Activated CD8-positive, alpha-beta memory T cell treated with anti-CD3 and anti-CD28 coated beads, Interleukin-2, amount 50 U/mL, for 1 hour (primary cell): ENCODE measurements around the gene PLET1.

Experiments used
- DNase-seq: peaks from one replicate; pipeline ENCODE4 v3.0.0-alpha.2; 2020; ENCODE audit errors: extremely low read depth

PLET1 gene, protein sequence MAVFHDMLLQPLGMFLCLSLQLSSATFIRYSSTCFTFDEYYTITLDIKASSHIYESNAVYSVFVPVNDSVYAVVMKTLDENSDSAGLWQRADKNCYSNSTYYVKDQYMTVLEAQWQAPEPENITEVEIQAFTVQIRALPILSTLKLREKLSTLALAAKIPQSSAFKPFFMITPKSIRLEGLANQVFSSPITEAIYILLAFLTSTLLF

DNA sequence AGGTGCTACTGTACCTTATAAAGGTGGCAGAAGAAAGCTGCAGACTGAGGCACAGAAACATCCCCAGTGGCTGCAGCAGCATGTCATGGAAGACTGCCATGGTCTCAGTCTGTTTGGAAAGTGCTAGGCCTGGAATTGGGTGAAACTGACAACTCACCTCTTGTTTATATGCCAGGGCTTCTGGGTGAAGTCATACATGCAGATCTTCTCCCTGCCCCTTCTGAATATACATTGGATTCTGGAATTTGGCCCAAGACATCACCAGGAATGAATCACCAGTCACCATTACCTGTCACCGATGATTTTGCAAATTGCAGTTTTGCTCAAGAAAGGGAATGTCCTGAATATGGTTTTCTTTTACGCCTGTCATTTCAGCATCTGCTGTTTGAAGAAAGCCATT, at the start of gene PLET1:
TSS of gene PLET1 (minus strand) at position 371 of the 400 bp plus-strand sequence. CDS start at position 100, 271 bp downstream.
- DNase-seq = no peak

DNA sequence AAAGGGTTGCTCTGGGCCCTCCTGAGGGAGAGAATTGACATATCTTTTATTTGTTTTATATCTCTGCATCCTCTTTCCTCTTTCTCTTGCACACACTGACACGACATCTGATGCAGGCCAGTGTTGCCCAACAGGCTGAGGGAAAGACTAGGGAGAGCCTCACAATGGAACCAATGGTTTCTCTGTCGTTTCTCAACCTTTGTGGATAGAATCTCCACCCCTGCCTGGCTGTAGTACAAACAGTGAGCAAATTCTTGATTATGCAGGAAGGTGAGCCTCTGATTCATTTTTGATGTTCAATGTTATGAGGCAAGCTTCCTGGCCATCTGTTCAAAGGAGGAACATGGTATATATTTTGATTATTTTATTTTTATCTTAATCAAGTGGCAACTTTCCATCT, 49.8 kb upstream of the PLET1 start:
- DNase-seq = no peak

DNA sequence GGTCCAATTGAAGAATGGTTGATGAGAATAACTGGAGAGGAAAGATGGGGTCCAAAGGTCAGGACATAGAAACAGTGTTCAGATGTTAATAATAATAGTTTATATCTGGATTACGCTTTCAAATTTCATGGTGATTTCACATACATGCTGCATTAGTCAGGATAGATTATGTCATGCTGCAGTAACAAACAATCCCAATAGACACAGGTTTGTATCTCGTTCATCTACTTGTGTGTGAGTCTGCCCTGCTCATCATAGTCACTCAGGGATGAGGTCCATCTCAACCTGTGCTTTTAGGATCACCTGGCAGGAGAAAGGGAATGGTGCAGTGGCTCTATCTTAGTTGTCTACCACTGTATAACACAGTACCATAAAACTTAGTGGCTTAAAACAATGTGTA, 48.0 kb upstream of the PLET1 start:
- DNase-seq = no peak

DNA sequence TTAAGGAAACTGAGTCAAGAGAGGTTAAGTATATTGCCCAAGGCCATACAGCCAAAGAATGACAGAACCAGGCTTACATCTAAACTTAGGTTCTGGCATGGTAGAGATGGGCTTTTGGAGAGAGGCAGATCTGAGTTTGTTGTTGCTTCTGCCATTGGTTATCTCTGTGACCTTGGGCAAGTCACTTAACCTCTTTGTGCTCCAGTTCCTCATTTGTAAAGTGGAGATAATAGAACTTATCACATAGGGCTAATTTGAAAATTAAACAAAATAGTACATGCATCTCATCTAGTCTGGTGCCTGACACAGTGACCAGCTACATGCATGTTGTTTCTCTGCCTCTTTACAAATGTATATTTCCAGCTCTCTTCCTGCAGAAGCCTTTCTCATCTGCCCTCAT, 47.0 kb upstream of the PLET1 start:
- DNase-seq = no peak

DNA sequence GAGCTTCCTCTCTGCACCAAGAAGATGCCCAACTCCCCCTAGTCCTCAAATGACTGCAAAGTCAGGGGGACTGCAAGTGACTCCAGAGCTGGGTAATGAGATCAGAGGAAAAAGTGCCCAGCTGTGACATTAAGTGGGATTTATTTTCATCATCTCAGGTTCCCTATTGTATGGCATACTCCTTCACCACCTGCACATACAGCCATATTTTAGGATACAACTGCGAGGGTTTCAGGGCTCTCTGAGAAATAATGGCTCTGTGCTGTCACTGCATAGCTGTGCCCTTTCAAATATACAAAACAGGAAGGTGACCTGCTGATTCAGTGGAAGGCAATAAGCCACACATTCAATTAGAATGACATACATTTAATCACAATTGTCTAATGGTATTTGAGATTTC, 45.6 kb upstream of the PLET1 start:
- no peak for DNase-seq

DNA sequence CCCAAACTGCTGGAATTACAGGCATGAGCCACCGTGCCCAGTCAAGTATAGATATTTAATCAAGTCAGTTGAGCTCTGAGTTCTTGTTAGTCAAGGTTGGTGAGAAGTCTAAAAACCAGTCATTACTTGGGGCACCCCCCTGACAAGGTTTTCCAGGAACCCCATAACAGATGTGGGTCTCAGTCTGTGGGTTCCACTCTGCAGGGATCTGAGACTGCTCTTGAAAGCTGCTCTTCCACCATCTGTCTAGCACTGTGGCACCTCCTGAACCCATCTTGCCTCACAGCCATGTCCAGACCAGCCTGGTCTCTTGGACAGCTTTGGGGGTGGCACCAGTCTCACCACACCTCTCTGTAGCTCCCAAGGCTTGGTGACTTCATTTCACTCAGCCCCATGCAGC, 44.3 kb upstream of the PLET1 start:
- no peak for DNase-seq

DNA sequence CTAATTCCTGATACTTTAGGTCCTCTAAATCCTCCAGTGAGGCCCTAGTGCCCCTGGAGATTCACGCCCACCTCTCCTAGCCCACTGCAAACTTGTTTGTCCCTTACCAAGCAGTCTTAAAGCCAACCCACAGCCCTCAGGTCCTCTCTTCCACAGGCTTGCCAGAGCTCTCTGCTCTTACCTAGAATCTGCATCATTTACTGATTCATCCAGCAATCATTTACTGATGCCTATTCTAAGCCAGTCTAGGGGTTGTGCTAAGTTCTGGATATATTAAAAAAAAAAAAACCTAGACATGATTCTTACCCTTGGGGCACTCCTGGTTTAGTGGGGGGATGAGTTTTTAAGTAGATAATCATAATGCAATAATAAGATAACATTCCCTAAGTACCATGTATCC, 43.0 kb upstream of the PLET1 start:
- no peak for DNase-seq

DNA sequence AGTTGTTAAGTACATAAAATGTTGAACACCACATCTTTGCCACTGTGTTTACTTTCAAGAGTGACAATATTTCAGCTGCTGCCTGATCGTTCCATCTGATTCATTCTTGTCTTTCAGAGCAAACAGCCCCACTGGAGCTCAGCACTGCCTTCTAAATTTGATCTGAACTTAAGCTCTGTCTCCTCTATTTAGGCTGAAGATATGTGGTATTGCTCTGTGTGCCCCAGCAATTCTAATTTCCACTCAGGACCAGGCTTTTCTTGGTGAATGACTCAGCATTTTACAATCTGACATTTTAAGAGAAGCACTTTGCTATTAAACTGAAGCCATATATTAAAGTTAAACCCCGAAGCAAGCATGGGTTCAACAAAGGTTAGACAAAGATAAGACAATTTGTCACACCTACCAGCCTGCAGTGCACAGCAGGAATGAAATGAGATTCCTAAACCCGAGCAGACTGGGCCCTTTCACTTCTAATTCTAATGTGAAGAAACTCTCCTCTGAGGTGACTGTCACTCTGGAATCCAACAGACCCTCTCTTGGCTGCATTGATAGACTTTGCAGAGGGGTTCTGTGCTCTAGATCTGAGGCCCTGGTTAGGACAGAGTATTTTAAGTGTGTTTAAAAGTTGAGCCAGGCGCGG, 41.7 kb upstream of the PLET1 start:
- DNase-seq = no peak

DNA sequence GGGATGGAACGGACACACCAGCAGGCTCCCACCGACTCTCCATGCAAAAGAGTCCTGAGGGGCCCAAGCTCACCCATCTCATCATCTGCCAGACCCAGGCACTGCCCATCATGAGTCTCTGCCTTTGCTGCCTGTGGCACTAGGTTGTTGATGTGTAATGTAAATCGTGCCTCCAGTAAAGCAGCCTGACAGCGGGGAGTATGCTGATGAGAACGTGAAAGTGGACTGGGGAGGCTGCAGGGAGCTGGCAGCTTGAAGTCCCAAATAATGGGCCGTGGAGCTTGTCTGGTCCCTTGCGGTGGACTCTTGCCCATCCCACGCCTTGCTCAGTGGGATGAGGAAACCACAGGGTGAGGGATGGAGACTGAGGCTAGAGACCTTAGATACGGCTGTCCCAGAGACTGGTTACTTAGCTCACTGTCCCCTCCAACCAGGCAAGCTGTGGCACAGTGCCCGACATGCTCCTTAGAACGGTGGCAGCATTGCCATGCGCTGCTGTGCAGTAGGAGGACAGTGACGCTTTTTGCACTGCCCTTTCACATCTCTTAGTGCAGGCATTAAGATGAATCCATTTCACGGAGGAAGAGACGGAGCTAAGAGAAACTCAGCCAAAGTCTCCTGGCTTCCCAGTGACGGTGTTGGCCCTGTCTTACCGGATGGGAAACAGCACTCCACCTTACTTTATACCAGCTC, 39.6 kb upstream of the PLET1 start:
- no peak for DNase-seq

DNA sequence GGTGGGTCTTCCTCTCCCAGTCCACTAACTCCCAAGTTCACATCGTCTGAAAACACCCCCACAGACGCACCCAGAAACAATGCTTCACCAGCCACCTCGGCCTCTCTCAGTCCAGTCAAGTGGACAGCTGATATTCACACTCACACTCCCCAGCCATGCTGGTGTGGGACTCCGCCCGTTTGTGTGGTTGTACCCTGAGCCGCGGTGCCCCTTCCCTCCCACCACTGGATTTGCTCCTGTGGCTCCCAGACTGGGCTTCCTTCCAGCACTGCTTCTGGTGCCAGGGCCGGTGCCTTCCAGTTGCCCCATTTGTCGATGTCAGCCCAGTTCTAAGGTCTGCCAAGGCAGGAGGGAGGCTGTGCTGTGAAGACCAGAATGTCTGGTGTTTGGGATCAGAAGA, 37.9 kb upstream of the PLET1 start:
- DNase-seq = no peak

DNA sequence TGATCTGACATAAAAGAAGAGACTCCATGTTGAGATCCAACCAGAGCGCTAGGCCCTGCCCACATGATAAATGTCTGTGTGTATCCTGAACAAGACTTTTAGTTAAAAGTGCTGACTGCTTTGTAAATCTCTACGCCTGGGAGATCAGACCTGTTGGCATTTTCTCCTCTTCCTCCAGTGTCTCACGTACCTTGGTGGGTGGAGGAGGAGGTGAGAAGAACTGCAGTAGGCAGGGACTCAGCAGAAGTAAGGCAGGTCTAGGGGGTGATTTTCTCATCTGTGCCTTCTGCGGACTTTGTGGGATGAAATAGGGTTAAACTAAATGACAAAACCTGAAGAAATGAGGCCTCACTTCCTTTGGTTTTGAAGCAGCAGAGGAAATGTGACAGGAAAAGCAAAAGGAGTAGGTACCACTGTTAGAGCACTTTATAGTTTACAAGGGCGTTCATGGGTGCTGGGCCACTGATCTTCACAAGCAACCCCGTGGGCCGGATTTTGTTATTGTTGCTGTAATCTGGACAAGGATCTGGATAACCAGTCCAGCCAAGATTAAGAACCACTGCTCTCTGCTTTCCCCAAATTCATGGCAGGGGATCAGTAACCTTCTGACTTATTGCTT, 36.7 kb upstream of the PLET1 start:
- DNase-seq = no peak

DNA sequence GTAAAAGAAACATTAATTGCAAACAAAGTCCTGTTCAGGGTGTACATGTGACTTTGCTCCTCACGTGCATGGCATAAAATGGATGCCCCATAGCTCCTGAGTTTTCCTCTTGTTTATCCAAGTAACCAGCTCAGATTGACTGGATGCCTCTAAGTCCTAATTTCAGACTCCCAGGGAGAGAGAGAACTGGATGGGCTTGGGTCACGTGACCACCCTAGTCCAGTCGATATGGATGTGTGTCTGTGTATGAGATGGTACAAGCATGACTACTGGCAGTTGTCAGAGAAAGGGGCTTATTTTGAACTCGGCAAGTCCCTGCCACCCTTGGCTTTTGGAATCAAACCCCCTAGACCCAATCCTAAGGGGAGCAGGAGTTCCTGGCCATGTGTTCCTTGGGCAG, 35.4 kb upstream of the PLET1 start:
- DNase-seq = no peak

DNA sequence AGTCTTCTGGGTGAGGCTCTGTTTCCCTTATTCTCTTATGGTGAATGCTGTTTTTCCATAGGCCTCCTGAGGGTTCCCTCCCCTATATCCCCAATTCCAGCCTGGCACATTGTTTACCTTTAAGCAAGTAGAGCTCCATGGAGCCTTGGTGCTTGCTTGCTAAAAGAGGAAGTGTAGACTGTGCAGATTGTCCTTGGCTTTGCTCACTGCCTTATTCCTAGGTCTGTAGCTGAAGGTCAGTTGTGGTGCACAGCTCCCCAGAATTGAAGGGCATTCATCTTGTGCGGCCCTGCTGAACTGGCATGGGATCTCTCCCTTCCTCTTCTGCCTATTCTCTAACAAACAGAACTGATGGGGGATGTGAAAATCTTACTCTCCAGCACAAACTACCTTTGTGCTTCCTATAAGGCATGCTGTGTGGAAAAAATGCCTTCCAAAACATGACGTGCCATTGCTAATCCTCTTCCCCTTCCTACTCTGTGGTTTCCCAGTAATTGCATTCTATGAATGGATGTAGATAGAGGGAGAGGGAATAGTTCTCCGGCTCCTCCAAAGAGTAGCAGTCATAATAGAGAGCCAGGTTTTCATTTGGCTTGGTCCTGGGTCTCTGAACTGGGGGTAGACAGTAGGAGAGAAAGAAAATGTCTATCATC, 34.2 kb upstream of the PLET1 start:
- DNase-seq = no peak

DNA sequence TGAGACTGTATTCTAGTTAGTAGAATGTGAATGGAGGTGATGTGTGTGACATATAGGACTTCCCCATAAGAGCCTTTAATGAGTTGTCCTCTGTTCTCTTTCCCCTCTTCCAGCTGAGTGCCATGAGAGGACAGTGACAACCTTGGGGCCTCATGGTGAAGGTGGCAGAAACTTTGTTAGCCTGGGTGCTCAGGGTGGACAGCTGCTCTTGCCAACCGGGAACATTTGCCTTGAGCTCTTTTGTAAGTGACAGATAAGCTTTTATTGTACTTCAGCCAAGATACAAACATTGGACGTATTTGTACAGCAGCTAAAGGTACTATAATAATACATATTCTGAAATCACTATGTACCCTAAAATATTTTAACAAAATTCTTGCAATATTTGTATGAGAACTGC, 33.0 kb upstream of the PLET1 start:
- DNase-seq = no peak

DNA sequence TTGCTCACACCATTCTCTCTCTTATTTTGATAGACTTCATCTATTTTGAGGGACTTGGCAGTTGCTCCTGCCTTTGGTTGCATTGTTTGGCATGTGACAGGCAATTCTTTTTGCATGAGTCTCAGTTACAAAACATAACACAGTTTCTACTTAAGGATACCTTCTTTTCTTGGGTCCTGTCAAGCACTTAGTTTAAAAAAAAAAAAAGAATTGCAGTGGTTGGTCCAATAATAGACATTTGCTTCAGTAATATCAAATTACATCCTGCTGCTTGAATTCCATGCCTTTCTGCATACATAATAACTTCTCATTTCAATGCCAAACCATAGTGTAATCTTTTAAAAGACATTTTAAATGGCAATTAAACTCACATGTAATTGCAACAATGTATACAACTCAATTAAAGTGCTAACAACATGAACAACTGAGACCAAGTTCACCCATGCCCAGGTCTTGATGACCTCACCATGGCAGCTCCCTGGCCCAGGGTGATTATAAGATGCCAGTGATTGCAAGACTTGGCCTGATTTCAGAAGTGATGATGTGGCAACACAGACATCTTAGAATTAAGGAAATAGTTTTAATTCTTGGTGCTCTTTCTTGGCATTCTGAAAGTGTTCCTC, 32.2 kb upstream of the PLET1 start:
- no peak for DNase-seq

DNA sequence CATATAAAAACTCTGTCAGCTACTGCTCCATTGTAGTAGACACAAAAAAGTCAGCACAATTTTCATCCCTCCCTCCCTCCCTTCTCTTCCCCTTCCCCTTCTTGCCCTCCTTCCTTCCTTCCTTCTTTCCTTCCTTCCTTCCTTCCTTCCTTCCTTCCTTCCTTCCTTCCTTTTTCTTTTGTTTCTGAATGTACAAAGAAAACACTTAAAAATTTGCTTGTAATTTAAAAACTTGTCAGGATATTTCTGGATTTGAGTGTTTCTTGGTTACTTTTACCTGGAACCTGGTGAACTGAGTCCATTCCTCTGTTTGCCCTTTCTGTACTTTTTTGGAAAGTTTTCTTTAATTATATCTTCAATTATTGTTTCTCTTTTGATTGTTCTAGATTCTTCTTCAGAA, 31.5 kb upstream of the PLET1 start:
- DNase-seq = no peak

DNA sequence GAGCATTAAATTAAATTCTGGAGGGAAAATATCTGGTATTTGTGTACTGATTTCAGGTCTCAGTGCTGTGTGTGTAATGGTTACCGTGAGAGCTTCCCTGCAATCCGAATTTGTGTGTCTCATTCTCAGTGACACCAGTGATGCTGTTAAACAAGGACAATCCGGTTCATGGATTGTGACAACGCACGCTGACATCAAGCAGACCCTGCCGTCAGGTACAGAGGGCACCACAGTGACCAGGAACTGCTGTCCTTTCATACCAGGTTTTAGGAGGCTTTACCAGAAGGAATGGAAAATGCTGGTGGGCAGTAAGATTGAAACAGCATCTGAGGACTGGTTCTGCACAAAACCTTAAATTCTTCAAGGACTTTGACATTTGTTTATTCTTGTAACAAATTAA, 30.5 kb upstream of the PLET1 start:
- no peak for DNase-seq

DNA sequence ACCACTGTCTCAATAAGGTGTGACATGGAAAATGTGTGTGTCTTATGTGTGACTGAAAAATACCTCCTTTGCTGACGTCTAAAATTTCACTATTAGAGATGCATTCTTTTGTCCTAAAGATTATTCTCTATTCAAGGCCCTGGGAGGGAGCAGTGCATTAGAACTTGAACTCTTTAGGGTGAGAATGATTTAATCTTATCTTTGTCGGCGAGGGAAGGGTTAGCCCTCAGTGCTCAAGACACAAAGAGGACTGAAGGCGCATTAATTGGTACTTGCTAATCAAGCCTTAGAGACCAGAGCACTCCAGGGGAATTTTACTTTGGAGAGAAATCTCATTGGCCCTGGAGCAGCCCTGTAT, 29.8 kb upstream of the PLET1 start:
- DNase-seq = no peak

DNA sequence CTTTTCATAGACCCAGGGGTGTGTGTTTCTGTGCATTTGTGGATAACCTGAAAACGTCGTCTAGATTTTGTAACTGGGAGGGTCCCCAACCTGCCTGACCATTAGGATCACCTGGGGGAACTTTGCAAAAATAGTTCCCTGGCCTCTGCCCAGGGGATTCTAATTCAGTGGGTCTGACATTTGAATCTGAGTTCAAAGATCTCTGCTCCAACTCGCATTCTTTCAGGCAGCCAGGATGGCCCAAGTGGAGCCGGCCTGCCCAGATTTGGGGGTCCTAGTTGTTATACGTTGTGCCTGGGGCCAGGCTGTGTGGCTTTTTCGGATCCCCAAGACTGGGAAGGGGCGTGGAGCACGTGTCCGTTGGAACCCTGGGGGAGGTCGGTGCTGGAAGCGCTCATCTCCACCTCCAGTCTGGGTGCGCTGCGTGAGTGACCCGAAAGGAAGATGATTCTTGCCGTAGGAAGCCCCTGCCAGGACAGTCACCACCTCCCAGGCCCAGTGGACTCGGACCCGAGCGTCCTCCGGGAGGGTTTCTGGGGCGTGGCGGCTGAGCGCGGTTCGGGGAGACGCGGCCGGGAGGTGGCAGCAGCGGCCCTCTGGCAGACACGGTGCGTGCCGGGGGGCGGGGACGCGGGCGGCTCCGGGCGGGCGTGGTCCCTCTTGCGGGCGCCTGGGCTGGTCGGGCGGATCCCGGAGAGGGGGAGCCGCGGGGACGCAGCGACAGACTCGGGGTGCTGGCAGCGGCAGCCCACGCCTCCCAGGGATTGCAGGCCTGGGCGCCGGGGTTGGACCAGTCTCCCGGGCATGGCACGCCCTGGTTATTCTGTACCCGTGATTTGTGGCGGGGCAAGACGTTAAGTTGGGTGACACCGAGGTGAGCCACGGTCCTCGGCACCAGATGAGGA, 29.2 kb upstream of the PLET1 start:
- peak; percentile 49 for DNase-seq

DNA sequence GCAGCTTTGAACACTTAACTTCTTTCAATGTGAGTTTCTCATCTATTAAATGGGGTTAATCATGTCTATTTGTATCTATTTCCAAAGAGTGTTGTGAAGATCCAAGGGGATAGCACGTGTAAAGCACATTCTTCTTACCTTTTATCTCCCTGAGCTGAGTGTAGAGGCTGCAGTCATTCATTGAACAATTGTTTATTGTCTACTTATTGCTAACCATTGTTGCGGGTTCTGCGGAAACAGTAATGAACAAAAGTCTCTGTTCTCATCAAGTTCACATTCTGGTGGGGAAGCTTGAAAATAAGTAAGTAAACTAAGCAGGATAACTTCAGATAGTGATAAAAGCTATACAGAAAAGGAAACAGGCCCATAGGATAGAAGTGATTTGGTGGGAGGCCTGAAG, 27.4 kb upstream of the PLET1 start:
- DNase-seq = no peak

DNA sequence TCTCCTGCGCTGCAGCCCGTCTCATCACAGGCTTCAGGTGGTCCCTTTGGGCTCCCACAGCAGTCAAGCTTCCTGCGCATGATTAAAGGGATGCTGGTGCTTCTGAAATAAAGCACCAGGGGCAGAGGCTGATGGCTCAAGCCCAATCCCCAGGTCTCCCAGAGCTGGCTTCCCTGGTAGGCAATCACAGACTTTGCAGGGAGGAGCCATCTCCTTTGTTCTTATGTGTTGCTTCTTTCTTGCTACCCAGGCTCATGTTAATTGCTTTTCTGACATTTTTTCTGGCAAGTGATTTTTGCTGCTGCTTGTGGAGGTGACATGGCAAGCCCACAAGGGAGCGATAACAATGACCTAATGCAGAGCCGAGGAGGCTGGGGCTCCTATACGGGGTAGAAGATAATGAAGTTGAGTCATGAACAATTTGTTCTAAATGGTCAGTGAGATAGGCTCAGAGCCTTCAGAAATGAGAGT, 25.2 kb upstream of the PLET1 start:
- DNase-seq = no peak
